Heart left ventricle (tissue), 13 donors: ENCODE results near the gene FABP6.
"Not testable (repeated sequence)": the region's sequence is repeated elsewhere in the genome, so short reads cannot be mapped to it uniquely, and the experiment has no call there.

ENCODE experiments used
- CTCF ChIP-seq, 12 donors: fragments of 200-600 bp; sonication (generic) in 4 of 12; IDR thresholded peaks; one replicate each; pipeline versions ENCODE4 v1.5.0 to v1.8.0; 2018 to 2022; ENCODE audit warnings: antibody characterized with exemption in 12 of 12, mild to moderate bottlenecking in 5 of 12
- POLR2A ChIP-seq, 2 donors: fragments of 450-650 bp; IDR thresholded peaks; one replicate each; pipeline ENCODE4 v1.6.1; 2017; ENCODE audit warnings: antibody characterized with exemption in 2 of 2, mild to moderate bottlenecking in 2 of 2, moderate library complexity in 2 of 2
- donor health status: ischemic (EF 13 %, LVEDD 7.1; RV severe dilation, severe dysfunction).
- donor health status: DM: no; HTN: yes; CAD: no.
- donor health status: DM: no; HTN: no; CAD: no.
- donor health status: ischemic (EF 25% LVEDD 6.9; RV normal size, moderate dysfunction).
- donor health status: ischemic (EF 25% LVEDD 5.7; RV mildly dilated, moderate dysfunction).
- donor health status: ischemic (EF 35%, LVEDD 5.7; RV mildly dilated, moderate dysfunction).
- donor health status: nonischemic (EF 11% LVEDD 7.7; RV severe dilation, severe dysfunction).
- donor health status: DM: yes; HTN: yes; CAD: no.
- donor health status: PGD.
- donor health status: ischemic (EF 29% LVEDD 5.4; RV normal size, mild dysfunction).
- donor health status: nonischemic (EF 23%, LVEDD 6.1; RV moderate dilation, normal function).

GRCh38 chr5:160193790-160194189 lies 35.5 kb upstream of the FABP6 start:
- TF ChIP-seq CTCF, POLR2A (IDR thresholded peaks at IDR 0.05): not testable (repeated sequence)
